ENCODE results near the gene NCLN.

DNA sequence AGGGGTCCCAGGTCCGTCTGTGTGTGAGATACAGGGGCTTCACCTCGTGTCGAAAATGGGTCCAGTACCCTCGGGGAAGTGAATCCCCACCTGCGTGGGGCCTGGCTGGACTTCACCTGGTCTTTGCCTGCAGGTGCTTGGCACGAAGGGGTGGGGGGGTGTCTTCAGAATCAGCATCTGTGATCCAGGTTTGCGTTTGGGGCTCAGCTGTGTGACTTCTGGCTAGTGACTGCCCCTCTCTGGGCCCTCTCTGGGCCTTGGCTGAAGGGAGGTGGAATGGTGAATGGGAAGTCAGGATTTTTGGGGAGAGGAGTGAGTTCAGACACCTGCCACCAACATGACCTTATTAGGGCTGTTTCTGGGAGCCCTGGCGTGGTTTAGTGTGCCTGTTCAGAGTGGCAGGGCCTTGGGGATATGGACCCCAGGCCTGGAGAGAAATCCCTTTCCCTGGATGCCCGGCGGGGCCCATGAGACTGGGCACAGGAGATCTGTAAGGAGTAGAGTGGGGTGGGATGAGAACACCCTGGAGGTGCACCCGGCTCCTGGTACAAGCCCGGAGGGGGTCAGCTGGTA is 41.4 kb downstream of the NCLN start:
- TF ChIP-seq CTCF (IDR thresholded peaks at IDR 0.05): no peak
- TF ChIP-seq POLR2AphosphoS5 (IDR thresholded peaks at IDR 0.05): no peak
- TF ChIP-seq POLR2A (IDR thresholded peaks at IDR 0.05): no peak
